ENCODE data around the gene ARHGEF11. TPM values are rescaled to one million over a fixed set of nuclear protein-coding genes. Genes with fewer than 3 reads are reported as not detected.

ARHGEF11 gene
- total RNA-seq, 1 experiment from 2014 or later = 38.1 TPM

DNA sequence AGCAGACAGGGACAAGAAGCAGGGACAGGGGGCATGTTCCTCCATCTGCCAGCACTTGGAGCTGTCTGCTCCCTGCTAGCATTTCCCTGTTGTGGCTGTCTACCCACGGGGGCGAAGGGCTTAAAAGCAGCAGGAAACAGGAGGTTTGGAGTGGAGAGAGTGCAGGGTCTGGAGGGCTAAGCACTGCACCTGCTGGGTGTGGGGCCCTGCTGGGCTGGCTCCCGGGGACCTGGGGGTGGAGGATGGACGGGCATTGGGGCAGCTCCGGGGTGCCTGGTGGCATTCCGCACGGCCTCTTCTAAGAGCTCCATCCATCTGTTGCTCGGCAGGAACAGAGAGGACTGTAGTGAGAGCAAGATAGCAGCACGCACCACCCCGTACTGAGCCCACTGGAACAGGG is 103.9 kb downstream of the ARHGEF11 start (continued):
- TF ChIP-seq, protein P1, sequence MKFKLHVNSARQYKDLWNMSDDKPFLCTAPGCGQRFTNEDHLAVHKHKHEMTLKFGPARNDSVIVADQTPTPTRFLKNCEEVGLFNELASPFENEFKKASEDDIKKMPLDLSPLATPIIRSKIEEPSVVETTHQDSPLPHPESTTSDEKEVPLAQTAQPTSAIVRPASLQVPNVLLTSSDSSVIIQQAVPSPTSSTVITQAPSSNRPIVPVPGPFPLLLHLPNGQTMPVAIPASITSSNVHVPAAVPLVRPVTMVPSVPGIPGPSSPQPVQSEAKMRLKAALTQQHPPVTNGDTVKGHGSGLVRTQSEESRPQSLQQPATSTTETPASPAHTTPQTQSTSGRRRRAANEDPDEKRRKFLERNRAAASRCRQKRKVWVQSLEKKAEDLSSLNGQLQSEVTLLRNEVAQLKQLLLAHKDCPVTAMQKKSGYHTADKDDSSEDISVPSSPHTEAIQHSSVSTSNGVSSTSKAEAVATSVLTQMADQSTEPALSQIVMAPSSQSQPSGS (CRISPR knock-in tag; IDR thresholded peaks at IDR 0.05; ENCODE audit: borderline replicate concordance, low read depth) = no peak
- TF ChIP-seq ESRRA (CRISPR knock-in tag; IDR thresholded peaks at IDR 0.05; ENCODE audit: borderline replicate concordance) (no peak), ZNF232 (CRISPR knock-in tag; IDR thresholded peaks at IDR 0.05) (no peak), HMGA2 (CRISPR knock-in tag; IDR thresholded peaks at IDR 0.05) (no peak), TP53 (CRISPR knock-in tag; IDR thresholded peaks at IDR 0.05) (no peak)
- TF ChIP-seq, protein P2, sequence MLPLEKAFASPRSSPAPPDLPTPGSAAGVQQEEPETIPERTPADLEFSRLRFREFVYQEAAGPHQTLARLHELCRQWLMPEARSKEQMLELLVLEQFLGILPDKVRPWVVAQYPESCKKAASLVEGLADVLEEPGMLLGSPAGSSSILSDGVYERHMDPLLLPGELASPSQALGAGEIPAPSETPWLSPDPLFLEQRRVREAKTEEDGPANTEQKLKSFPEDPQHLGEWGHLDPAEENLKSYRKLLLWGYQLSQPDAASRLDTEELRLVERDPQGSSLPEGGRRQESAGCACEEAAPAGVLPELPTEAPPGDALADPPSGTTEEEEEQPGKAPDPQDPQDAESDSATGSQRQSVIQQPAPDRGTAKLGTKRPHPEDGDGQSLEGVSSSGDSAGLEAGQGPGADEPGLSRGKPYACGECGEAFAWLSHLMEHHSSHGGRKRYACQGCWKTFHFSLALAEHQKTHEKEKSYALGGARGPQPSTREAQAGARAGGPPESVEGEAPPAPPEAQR (CRISPR knock-in tag; IDR thresholded peaks at IDR 0.05) = no peak

DNA sequence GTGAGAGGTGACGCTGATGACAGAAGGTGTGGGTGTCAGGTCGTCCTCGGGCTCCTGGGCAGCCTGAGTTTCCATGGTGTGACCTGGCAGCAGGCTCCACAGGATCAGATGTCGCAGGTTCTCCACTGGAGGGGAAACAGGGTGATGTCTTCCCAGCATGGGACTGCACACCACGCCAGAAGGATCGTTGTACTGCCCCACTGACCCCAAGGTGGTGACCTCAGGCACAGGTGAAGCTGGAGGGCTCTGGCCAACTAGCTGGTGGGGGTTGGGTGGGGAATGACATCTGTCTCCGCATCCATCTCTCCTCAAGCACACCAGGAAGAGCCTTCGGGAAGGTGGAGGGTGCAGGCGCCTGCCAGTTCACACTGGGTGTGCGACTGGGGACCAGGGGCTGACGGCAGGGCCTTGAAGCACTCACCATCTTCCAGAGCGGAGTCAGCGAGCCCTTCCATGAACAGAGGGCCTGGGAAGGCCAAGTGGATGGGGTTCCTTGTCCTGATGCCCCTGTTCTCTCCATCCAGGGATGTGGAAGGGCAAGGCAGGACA is 105.7 kb downstream of the ARHGEF11 start:
- CTCF ChIA-PET = no interaction called here
- H3K27ac Mint-ChIP-seq = no peak overlapping the region
- POLR2A ChIA-PET = no interaction called here
- DNase-seq (ENCODE audit: low spot score) (no peak), ATAC-seq (no peak)
- H3K36me3 Mint-ChIP-seq = peaks cover 49% of the 10 kb centered on the region
- peaks cover 11% of the 10 kb centered on the region for H3K4me1 Mint-ChIP-seq
- H3K27me3 Mint-ChIP-seq (ENCODE audit: low read depth) = no peaks in the 10 kb centered on the region
- TF ChIP-seq NFYB (CRISPR knock-in tag; conservative IDR thresholded peaks at IDR 0.05; ENCODE audit: low read depth) (no peak), ZNF671 (CRISPR knock-in tag; IDR thresholded peaks at IDR 0.05) (no peak), SMAD3 (CRISPR knock-in tag; IDR thresholded peaks at IDR 0.05; ENCODE audit: borderline replicate concordance) (no peak)
- H3K9me3 Mint-ChIP-seq = no peaks in the 10 kb centered on the region
- H3K4me3 Mint-ChIP-seq = no peak overlapping the region

DNA sequence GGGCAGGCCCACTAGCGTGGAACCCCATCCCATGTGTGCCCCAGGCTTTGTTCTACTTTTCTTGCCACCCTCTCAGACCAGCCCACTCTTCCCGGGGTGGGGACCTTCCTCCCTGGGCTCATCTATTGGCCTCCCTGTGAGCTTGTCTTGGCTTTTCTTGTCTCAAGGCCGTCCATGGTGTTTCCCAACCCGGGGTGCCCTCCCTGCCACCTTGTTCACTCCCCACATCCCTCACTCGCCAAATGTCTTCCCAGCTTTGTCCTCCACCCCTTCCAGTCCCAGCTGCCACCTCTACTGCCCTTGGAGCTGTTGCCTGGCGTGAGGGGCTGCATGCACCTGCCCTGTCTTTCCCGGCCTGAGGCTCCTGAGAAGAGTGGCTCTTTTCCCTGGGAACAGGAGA is 106.7 kb downstream of the ARHGEF11 start:
- ChIA-PET POLR2A (no interaction called here), CTCF (interaction anchor here (1.9 to 2.2 kb wide), 2 partner anchors 28 to 135 kb away, joined by 6 to 7 read pairs; no protein-coding TSS in a partner anchor)
- peaks cover 11% of the 10 kb centered on the region for H3K4me1 Mint-ChIP-seq
- no peaks in the 10 kb centered on the region for H3K9me3 Mint-ChIP-seq
- ATAC-seq (no peak), DNase-seq (ENCODE audit: low spot score) (no peak)
- no peaks in the 10 kb centered on the region for H3K27me3 Mint-ChIP-seq (ENCODE audit: low read depth)
- peaks cover 39% of the 10 kb centered on the region for H3K36me3 Mint-ChIP-seq
- TF ChIP-seq PRRX2 (CRISPR knock-in tag; IDR thresholded peaks at IDR 0.05) (no peak), MYBL2 (CRISPR knock-in tag; IDR thresholded peaks at IDR 0.05) (no peak), NFYB (CRISPR knock-in tag; conservative IDR thresholded peaks at IDR 0.05; ENCODE audit: low read depth) (no peak), RORB (CRISPR knock-in tag; IDR thresholded peaks at IDR 0.05) (no peak), HMGA2 (CRISPR knock-in tag; IDR thresholded peaks at IDR 0.05) (no peak)
- TF ChIP-seq, protein P3, sequence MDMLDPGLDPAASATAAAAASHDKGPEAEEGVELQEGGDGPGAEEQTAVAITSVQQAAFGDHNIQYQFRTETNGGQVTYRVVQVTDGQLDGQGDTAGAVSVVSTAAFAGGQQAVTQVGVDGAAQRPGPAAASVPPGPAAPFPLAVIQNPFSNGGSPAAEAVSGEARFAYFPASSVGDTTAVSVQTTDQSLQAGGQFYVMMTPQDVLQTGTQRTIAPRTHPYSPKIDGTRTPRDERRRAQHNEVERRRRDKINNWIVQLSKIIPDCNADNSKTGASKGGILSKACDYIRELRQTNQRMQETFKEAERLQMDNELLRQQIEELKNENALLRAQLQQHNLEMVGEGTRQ (CRISPR knock-in tag; IDR thresholded peaks at IDR 0.05) = no peak
- TF ChIP-seq, protein P4, sequence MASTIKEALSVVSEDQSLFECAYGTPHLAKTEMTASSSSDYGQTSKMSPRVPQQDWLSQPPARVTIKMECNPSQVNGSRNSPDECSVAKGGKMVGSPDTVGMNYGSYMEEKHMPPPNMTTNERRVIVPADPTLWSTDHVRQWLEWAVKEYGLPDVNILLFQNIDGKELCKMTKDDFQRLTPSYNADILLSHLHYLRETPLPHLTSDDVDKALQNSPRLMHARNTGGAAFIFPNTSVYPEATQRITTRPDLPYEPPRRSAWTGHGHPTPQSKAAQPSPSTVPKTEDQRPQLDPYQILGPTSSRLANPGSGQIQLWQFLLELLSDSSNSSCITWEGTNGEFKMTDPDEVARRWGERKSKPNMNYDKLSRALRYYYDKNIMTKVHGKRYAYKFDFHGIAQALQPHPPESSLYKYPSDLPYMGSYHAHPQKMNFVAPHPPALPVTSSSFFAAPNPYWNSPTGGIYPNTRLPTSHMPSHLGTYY (CRISPR knock-in tag; IDR thresholded peaks at IDR 0.05) = no peak
- TF ChIP-seq, protein P5, sequence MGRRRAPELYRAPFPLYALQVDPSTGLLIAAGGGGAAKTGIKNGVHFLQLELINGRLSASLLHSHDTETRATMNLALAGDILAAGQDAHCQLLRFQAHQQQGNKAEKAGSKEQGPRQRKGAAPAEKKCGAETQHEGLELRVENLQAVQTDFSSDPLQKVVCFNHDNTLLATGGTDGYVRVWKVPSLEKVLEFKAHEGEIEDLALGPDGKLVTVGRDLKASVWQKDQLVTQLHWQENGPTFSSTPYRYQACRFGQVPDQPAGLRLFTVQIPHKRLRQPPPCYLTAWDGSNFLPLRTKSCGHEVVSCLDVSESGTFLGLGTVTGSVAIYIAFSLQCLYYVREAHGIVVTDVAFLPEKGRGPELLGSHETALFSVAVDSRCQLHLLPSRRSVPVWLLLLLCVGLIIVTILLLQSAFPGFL (CRISPR knock-in tag; IDR thresholded peaks at IDR 0.05; ENCODE audit: borderline replicate concordance) = no peak
- no peak overlapping the region for H3K4me3 Mint-ChIP-seq
- no peak overlapping the region for H3K27ac Mint-ChIP-seq
